Left lung (tissue), 10 donors: Measurements from ENCODE around the gene VMP1. TPM values are rescaled to one million over a fixed set of nuclear protein-coding genes. Genes with fewer than 3 reads are reported as not detected.

Source experiments
- ATAC-seq: fragments of 200-7000 bp; cut with Tn5 transposase; one replicate; pipeline ENCODE4 v1.9.1; 2020; ENCODE audit warnings: moderate library complexity
- DNase-seq, 4 donors: peaks; one replicate each; pipeline ENCODE4 v3.0.0-alpha.2; 2013 to 2020
- H3K27ac ChIP-seq, 2 donors: fragments of 200-600 bp; sonication (generic) in 1 of 2; one replicate each; pipeline versions ENCODE4 v1.5.0 to v1.8.0; 2020 to 2021
- H3K27me3 ChIP-seq, 2 donors: fragments of 200-600 bp; sonication (generic) in 1 of 2; one replicate each; pipeline versions ENCODE4 v1.5.0 to v1.8.0; 2020 to 2021
- H3K36me3 ChIP-seq, 2 donors: fragments of 200-600 bp; sonication (generic) in 1 of 2; one replicate each; pipeline versions ENCODE4 v1.5.0 to v1.8.0; 2020 to 2021
- H3K4me1 ChIP-seq, 2 donors: fragments of 200-600 bp; one replicate each; pipeline ENCODE4 v1.8.0; 2021
- H3K4me3 ChIP-seq, 2 donors: fragments of 200-600 bp; sonication (generic) in 1 of 2; one replicate each; pipeline versions ENCODE4 v1.5.0 to v1.8.0; 2020 to 2021; ENCODE audit warnings: mild to moderate bottlenecking in 1 of 2
- H3K9me3 ChIP-seq, 2 donors: fragments of 200-600 bp; sonication (generic) in 1 of 2; one replicate each; pipeline versions ENCODE4 v1.5.0 to v1.8.0; 2020 to 2021
- CTCF ChIP-seq, 2 donors: fragments of 200-600 bp; sonication (generic) in 1 of 2; IDR thresholded peaks; one replicate each; pipeline versions ENCODE4 v1.5.0 to v1.8.0; 2021; ENCODE audit warnings: antibody characterized with exemption in 2 of 2
- intact Hi-C, 2 donors: fragments of 100-400 bp; cut with DNase I; formaldehyde crosslinking; loops; one replicate each; pipeline versions ENCODE4 v1.11.2 to v1.14.2; 2022
- microRNA-seq, 2 donors: library from miRNA; unstranded; fragments of <30 nt; microRNA quantifications; one replicate each; pipeline ENCODE4, GENCODE V29; 2019
- polyA plus RNA-seq, 6 donors: library from polyadenylated mRNA; unstranded; fragments of 120-200 nt; gene quantifications; one replicate each; pipeline ENCODE4 v1.2.1, GENCODE V29; 2013; ENCODE audit not compliant: insufficient read length in 6 of 6
- total RNA-seq, 2 donors: library from RNA; stranded (reverse); fragmentation: NEBNext Ultra II Directional; extraction: Animal tissue kit (Norgen Biotek cat#: 25700); gene quantifications; one replicate each; pipeline ENCODE4 v1.2.1, GENCODE V29; 2021
- donor health status: DM: no; HTN: yes; CAD: no.
- donor health status: DM: no; HTN: no; CAD: no.

VMP1 gene
- total and polyA plus RNA-seq, 8 donors, result 98.2 to 343 (median 127) TPM

DNA sequence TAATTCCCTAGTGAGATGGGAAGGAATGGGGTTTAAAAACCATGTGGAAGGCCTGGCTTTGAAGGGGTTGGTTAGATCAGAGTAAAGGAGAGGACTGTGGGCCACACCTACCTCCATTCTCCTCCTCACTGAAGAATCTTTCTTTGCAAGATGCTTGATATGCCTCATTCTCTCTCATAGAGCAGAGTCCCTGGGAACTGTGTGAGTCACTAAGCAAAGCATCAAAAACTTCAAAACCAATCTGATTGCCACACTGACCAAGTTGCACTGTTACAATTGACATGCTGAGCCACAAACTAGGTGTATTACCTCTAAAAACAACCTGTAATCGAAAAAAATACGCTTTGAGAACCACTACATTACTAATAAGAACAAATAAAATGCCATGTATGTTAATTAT lies 183.3 kb downstream of the VMP1 start:
- ATAC-seq, result no peak
- H3K4me1 ChIP-seq, result peaks cover 15 to 32% of the 10 kb centered on the region in 2 donors

More for the DNA sequence above, 183.3 kb downstream of the VMP1 start:
- Histone ChIP-seq H3K27ac (no peak overlapping the region), H3K27me3 (no peaks in the 10 kb centered on the region), H3K4me3 (no peak overlapping the region), H3K9me3 (no peaks in the 10 kb centered on the region), H3K36me3 (peaks cover 0 to 20% of the 10 kb centered on the region in 2 donors)
- no peak for TF ChIP-seq CTCF (IDR thresholded peaks at IDR 0.05)
- intact Hi-C loops, result no loop called here
- no peak for DNase-seq

Small RNAs within 50 kb of the gene (microRNA-seq; reads per million reads assigned to microRNA genes)
- gene MIR21, result 191,193 to 398,732 reads per million in 2 donors

Other genes starting within 250 kb of the VMP1 start
- gene DHX40, start 142.0 kb upstream of the VMP1 start, total RNA-seq, result 10 to 100 TPM; 23.9 to 27.6 TPM
- gene DHX40, start 142.0 kb upstream of the VMP1 start, polyA plus RNA-seq, result 10 to 100 TPM; 68.4 to 96.7 (median 81.9) TPM
- gene CLTC, start 87.8 kb upstream of the VMP1 start, total RNA-seq, result 100 to 1,000 TPM; 315 to 335 TPM
- 100 to 1,000 TPM; 196 to 257 (median 241) TPM for gene CLTC, start 87.8 kb upstream of the VMP1 start, polyA plus RNA-seq
- 10 to 100 TPM; 15.4 to 23.9 TPM for gene PTRH2, start 224 bp upstream of the VMP1 start, total RNA-seq
- gene PTRH2, start 224 bp upstream of the VMP1 start, polyA plus RNA-seq, result 10 to 100 TPM; 18.5 to 24.2 (median 22.3) TPM
- 1 to 10 TPM; 7.4 to 8.5 TPM for gene TUBD1, start 185.3 kb downstream of the VMP1 start, total RNA-seq
- 10 to 100 TPM; 16.7 to 24.2 (median 21.7) TPM for gene TUBD1, start 185.3 kb downstream of the VMP1 start, polyA plus RNA-seq
- gene RPS6KB1, start 185.5 kb downstream of the VMP1 start, total RNA-seq, result 10 to 100 TPM; 26.4 to 30.3 TPM
- 10 to 100 TPM; 39.9 to 55.6 (median 44.0) TPM for gene RPS6KB1, start 185.5 kb downstream of the VMP1 start, polyA plus RNA-seq